HCT116 (cell line): ENCODE results near the gene TPH1. TPM values are rescaled to one million over a fixed set of nuclear protein-coding genes. Genes with fewer than 3 reads are reported as not detected.

Experiments used
- ATAC-seq: fragments of 200-7000 bp; cut with Tn5 transposase; 2 replicates; pipeline ENCODE4 v1.9.1; 2020; ENCODE audit warnings: mild to moderate bottlenecking, moderate library complexity
- BruUV-seq: library from RNA; stranded (reverse); fragments of 400-500 nt; replicated peaks from 2 replicates; lab custom pipeline; 2021; lab: Mats Ljungman, UMichigan
- CTCF ChIA-PET: fragments of 300-600 bp; sonication (Branson Sonifier 250); formaldehyde crosslinking; loops from one replicate; lab custom pipeline; 2021; ENCODE audit warnings: antibody characterized with exemption; lab: Charles Lee
- POLR2A ChIA-PET: fragments of 300-600, 350-600 bp; sonication (Branson Sonifier 250); formaldehyde crosslinking; loops from one replicate; lab custom pipeline; 2021; ENCODE audit warnings: antibody characterized with exemption; lab: Charles Lee
- RAD21 ChIA-PET, 2 experiments: fragments of 300-600 bp; sonication (Branson Sonifier 250); formaldehyde crosslinking; loops; one replicate each; lab custom pipeline; 2023; ENCODE audit warnings: low total read pairs in 2 of 2; ENCODE audit not compliant: uncharacterized antibody in 2 of 2, unreplicated experiment in 2 of 2, low non-redundant PET in 1 of 2; lab: Charles Lee
- DNase-seq: peaks from one replicate; pipeline ENCODE4 v3.0.0-alpha.2; 2010; ENCODE audit warnings: low read depth, low spot score
- H2AFZ ChIP-seq: fragments of 200-600 bp; shearing (Covaris generic), sonication (generic); 2 replicates; pipeline ENCODE4 v1.6.1; 2017; ENCODE audit warnings: low read depth, mixed run types, mixed read lengths, antibody characterized with exemption, low read length; ENCODE audit not compliant: poor library complexity, severe bottlenecking
- H3K27ac ChIP-seq: 2 replicates; pipeline ENCODE4 v1.5.1; 2012; ENCODE audit warnings: low read depth, low read length
- H3K27me3 ChIP-seq: fragments of 200-600 bp; sonication (generic); 2 replicates; pipeline ENCODE4 v1.6.1; 2016; ENCODE audit warnings: mixed run types, low read length, mixed read lengths; ENCODE audit not compliant: insufficient read depth
- H3K36me3 ChIP-seq, 2 experiments: fragments of 200-500 bp in 1 of 2; fragments of 200-600 bp in 1 of 2; sonication (Bioruptor generic) in 1 of 2; sonication (generic) in 1 of 2; 2 replicates each; pipeline versions ENCODE4 v1.5.1 to v1.6.1; 2014 to 2016; ENCODE audit warnings: low read length in 2 of 2, inconsistent platforms in 1 of 2, mixed read lengths in 1 of 2, mixed run types in 1 of 2; ENCODE audit not compliant: insufficient read depth in 2 of 2, control insufficient read depth in 1 of 2
- H3K4me1 ChIP-seq, 2 experiments: fragments of 200-600 bp in 1 of 2; sonication (generic) in 1 of 2; 2 replicates each; pipeline versions ENCODE4 v1.5.1 to v1.6.1; 2012 to 2017; ENCODE audit warnings: low read length in 2 of 2, inconsistent platforms in 1 of 2, mild to moderate bottlenecking in 1 of 2, mixed read lengths in 1 of 2, mixed run types in 1 of 2, moderate library complexity in 1 of 2; ENCODE audit not compliant: insufficient read depth in 2 of 2, control insufficient read depth in 1 of 2
- H3K4me2 ChIP-seq: fragments of 200-600 bp; sonication (generic); 2 replicates; pipeline ENCODE4 v1.6.1; 2017; ENCODE audit warnings: mixed run types, low read length, mixed read lengths
- H3K4me3 ChIP-seq, 2 experiments: fragments of 200-600 bp in 1 of 2; sonication (generic) in 1 of 2; replicated peaks in 1 of 2; 2 replicates each; pipeline ENCODE4 v1.5.1; 2011 to 2016; ENCODE audit warnings: low read length in 2 of 2, control low read depth in 1 of 2, low read depth in 1 of 2, mild to moderate bottlenecking in 1 of 2, mixed read lengths in 1 of 2, mixed run types in 1 of 2
- H3K79me2 ChIP-seq: fragments of 200-600 bp; sonication (generic); 2 replicates; pipeline ENCODE4 v1.6.1; 2017; ENCODE audit warnings: mild to moderate bottlenecking, mixed run types, low read length, moderate library complexity, mixed read lengths; ENCODE audit not compliant: insufficient read depth
- H3K9ac ChIP-seq: fragments of 200-600 bp; sonication (generic); 2 replicates; pipeline ENCODE4 v1.6.1; 2016; ENCODE audit warnings: low read length, mixed read lengths
- H3K9me2 ChIP-seq: fragments of 200-600 bp; sonication (generic), shearing (Covaris generic); 2 replicates; pipeline ENCODE4 v1.6.1; 2017; ENCODE audit warnings: mixed run types, mild to moderate bottlenecking, moderate library complexity; ENCODE audit not compliant: insufficient read depth
- H3K9me3 ChIP-seq, 2 experiments: fragments of 200-500 bp in 1 of 2; fragments of 200-600 bp in 1 of 2; sonication (Bioruptor generic) in 1 of 2; sonication (generic) in 1 of 2; 2 replicates each; pipeline ENCODE4 v1.6.1; 2014 to 2017; ENCODE audit warnings: low read length in 2 of 2, mixed read lengths in 2 of 2, inconsistent platforms in 1 of 2, low read depth in 1 of 2, mild to moderate bottlenecking in 1 of 2, mixed run types in 1 of 2, moderate library complexity in 1 of 2; ENCODE audit not compliant: control insufficient read depth in 1 of 2, insufficient read depth in 1 of 2
- H4K20me1 ChIP-seq: fragments of 200-600 bp; sonication (generic), shearing (Covaris generic); 2 replicates; pipeline ENCODE4 v1.6.1; 2017; ENCODE audit warnings: mixed run types, mild to moderate bottlenecking, moderate library complexity; ENCODE audit not compliant: insufficient read depth
- ATF3 ChIP-seq: IDR thresholded peaks from 2 replicates; pipeline ENCODE4 v1.6.1; 2012
- CBX3 ChIP-seq: IDR thresholded peaks from 2 replicates; pipeline ENCODE4 v1.6.1; 2012; ENCODE audit warnings: low read depth
- EGR1 ChIP-seq: IDR thresholded peaks from 2 replicates; pipeline ENCODE4 v1.6.1; 2012; ENCODE audit warnings: low read depth
- ELF1 ChIP-seq: IDR thresholded peaks from 2 replicates; pipeline ENCODE4 v1.6.1; 2012; ENCODE audit warnings: low read depth, borderline replicate concordance
- EZH2 ChIP-seq: fragments of 200-600 bp; sonication (generic); IDR thresholded peaks from 2 replicates; pipeline ENCODE4 v1.6.1; 2017; ENCODE audit warnings: antibody characterized with exemption, mixed run types
- EZH2phosphoT487 ChIP-seq: fragments of 200-600 bp; IDR thresholded peaks from 2 replicates; pipeline ENCODE4 v1.6.1; 2018; ENCODE audit warnings: antibody characterized with exemption, borderline replicate concordance
- FOSL1 ChIP-seq: IDR thresholded peaks from 2 replicates; pipeline ENCODE4 v1.6.1; 2012; ENCODE audit warnings: low read depth
- JUND ChIP-seq: IDR thresholded peaks from 2 replicates; pipeline ENCODE4 v1.6.1; 2012
- MAX ChIP-seq: IDR thresholded peaks from 2 replicates; pipeline ENCODE4 v1.6.1; 2012
- POLR2A ChIP-seq: IDR thresholded peaks from 2 replicates; pipeline ENCODE4 v1.7.0; 2011; ENCODE audit warnings: borderline replicate concordance; ENCODE audit not compliant: insufficient read depth, insufficient read length; ENCODE audit errors: extremely low read depth
- RAD21 ChIP-seq: IDR thresholded peaks from 2 replicates; pipeline ENCODE4 v1.6.1; 2012; ENCODE audit warnings: low read depth, mild to moderate bottlenecking
- YY1 ChIP-seq: IDR thresholded peaks from 2 replicates; pipeline ENCODE4 v1.6.1; 2011; ENCODE audit warnings: low read length, low read depth, moderate library complexity, mild to moderate bottlenecking; ENCODE audit not compliant: insufficient replicate concordance; ENCODE audit errors: extremely low read depth
- ZFX ChIP-seq: fragments of 450-650 bp; IDR thresholded peaks from 2 replicates; pipeline ENCODE4 v1.6.1; 2017
- ZNF274 ChIP-seq: fragments of 200-500 bp; sonication (Bioruptor generic); IDR thresholded peaks from 2 replicates; pipeline ENCODE4 v1.6.1; 2014; ENCODE audit warnings: mild to moderate bottlenecking, low read depth, low read length, inconsistent platforms
- intact Hi-C: fragments of 100-400 bp; cut with micrococcal nuclease; formaldehyde crosslinking; loops from 2 replicates; pipeline ENCODE4 v1.10.0; 2022
- total RNA-seq: library from RNA; stranded (reverse); gene quantifications from one replicate; pipeline ENCODE4 v1.2.1, GENCODE V29; 2021; ENCODE audit not compliant: unreplicated experiment
- TF ChIP-seq, protein P1 (sequence below), 3 experiments: fragments of 200-600 bp in 1 of 3; sonication (generic) in 1 of 3; IDR thresholded peaks in 2 of 3; conservative IDR thresholded peaks in 1 of 3; 2 replicates each; pipeline ENCODE4 v1.5.1; 2012 to 2017; ENCODE audit warnings: low read depth in 2 of 3, low read length in 2 of 3, antibody characterized with exemption in 1 of 3, borderline replicate concordance in 1 of 3, control low read depth in 1 of 3, mild to moderate bottlenecking in 1 of 3, mixed read lengths in 1 of 3, mixed run types in 1 of 3, moderate library complexity in 1 of 3; ENCODE audit not compliant: insufficient read depth in 1 of 3
- TF ChIP-seq, protein P2 (sequence below): IDR thresholded peaks from 2 replicates; pipeline ENCODE4 v1.6.1; 2012; ENCODE audit warnings: low read depth

Gene TPH1
- total RNA-seq, 1 experiment from 2014 or later: 0.42 TPM

DNA sequence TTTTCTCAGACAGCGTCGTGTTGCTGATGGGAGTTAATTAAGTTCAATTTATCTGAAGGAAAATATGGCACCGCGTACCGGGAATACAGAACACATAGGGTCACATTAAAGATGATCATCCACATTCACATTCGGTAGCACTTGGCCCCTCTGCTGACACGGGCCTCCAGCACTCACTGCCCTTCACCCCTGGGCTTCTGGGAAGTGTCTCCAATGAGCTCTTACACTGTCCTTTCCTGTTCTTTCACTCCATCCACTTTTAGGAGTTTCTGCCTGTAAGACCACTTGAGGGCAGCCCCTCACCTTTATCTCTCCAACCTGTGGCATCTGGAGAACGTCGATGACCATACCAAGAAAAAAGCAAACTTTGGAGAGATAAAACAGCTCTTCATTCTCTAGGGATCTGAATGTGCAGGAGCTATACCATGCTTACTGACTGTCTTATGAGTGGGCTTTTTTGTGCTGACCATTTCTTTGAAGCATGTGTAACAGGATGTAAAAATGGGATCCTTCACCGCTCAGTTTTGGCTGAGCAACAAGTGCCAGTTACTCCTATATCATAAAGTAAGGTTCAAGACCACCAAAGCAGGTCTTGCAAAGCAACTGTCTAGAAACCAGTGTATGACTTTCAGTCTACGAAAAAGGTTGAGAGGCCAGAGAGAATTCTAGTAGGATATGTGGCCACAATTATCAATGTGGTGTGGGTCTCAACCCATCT is 32.1 kb downstream of the TPH1 start:
- BruUV-seq: no TSS peak
- CTCF ChIA-PET: interaction anchor here (1.6 kb wide), 1 partner anchor 41 kb away, joined by 4 read pairs; no protein-coding TSS in a partner anchor
- H3K9ac ChIP-seq: peak overlapping the region; percentile 64
- H3K27me3 ChIP-seq: no peaks in the 10 kb centered on the region
- peak overlapping the region; percentile 46 for H2AFZ ChIP-seq
- H3K4me1 ChIP-seq: peaks cover 7 to 25% of the 10 kb centered on the region in 2 experiments
- H3K4me2 ChIP-seq: peak overlapping the region; percentile 93
- intact Hi-C loops: no loop called here
- RAD21 ChIA-PET: no interaction called here
- H3K4me3 ChIP-seq: peak overlapping the region; percentile 74 to 80
- no peaks in the 10 kb centered on the region for H3K79me2 ChIP-seq
- H3K9me2 ChIP-seq: no peaks in the 10 kb centered on the region
- DNase-seq (no peak), ATAC-seq (no peak)
- peak overlapping the region; percentile 59; the same call in 1 of the 2 replicates for H3K27ac ChIP-seq
- no peaks in the 10 kb centered on the region for H3K36me3 ChIP-seq
- H3K9me3 ChIP-seq: no peaks in the 10 kb centered on the region
- TF ChIP-seq POLR2A (no peak), ZFX (no peak), ZNF274 (no peak), ELF1 (no peak), EZH2phosphoT487 (no peak), EZH2 (no peak), EGR1 (no peak), FOSL1 (no peak), CBX3 (no peak), MAX (no peak), YY1 (no peak), ATF3 (no peak), RAD21 (no peak), JUND (no peak)
- TF ChIP-seq, protein P1, sequence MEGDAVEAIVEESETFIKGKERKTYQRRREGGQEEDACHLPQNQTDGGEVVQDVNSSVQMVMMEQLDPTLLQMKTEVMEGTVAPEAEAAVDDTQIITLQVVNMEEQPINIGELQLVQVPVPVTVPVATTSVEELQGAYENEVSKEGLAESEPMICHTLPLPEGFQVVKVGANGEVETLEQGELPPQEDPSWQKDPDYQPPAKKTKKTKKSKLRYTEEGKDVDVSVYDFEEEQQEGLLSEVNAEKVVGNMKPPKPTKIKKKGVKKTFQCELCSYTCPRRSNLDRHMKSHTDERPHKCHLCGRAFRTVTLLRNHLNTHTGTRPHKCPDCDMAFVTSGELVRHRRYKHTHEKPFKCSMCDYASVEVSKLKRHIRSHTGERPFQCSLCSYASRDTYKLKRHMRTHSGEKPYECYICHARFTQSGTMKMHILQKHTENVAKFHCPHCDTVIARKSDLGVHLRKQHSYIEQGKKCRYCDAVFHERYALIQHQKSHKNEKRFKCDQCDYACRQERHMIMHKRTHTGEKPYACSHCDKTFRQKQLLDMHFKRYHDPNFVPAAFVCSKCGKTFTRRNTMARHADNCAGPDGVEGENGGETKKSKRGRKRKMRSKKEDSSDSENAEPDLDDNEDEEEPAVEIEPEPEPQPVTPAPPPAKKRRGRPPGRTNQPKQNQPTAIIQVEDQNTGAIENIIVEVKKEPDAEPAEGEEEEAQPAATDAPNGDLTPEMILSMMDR (IDR thresholded peaks at IDR 0.05 in 2 of 3, conservative IDR thresholded peaks at IDR 0.05 in 1 of 3; ENCODE audit: borderline replicate concordance in 1 of 3, insufficient read depth in 1 of 3, low read depth in 2 of 3, low read length in 2 of 3): no peak
- TF ChIP-seq, protein P2, sequence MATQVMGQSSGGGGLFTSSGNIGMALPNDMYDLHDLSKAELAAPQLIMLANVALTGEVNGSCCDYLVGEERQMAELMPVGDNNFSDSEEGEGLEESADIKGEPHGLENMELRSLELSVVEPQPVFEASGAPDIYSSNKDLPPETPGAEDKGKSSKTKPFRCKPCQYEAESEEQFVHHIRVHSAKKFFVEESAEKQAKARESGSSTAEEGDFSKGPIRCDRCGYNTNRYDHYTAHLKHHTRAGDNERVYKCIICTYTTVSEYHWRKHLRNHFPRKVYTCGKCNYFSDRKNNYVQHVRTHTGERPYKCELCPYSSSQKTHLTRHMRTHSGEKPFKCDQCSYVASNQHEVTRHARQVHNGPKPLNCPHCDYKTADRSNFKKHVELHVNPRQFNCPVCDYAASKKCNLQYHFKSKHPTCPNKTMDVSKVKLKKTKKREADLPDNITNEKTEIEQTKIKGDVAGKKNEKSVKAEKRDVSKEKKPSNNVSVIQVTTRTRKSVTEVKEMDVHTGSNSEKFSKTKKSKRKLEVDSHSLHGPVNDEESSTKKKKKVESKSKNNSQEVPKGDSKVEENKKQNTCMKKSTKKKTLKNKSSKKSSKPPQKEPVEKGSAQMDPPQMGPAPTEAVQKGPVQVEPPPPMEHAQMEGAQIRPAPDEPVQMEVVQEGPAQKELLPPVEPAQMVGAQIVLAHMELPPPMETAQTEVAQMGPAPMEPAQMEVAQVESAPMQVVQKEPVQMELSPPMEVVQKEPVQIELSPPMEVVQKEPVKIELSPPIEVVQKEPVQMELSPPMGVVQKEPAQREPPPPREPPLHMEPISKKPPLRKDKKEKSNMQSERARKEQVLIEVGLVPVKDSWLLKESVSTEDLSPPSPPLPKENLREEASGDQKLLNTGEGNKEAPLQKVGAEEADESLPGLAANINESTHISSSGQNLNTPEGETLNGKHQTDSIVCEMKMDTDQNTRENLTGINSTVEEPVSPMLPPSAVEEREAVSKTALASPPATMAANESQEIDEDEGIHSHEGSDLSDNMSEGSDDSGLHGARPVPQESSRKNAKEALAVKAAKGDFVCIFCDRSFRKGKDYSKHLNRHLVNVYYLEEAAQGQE: no peak
- H4K20me1 ChIP-seq: no peaks in the 10 kb centered on the region
- POLR2A ChIA-PET: no interaction called here
